Activated T-helper 1 cell treated with anti-CD3 and anti-CD28 coated beads, Interleukin-2, amount 50 U/mL, for 16 hours (primary cell): ENCODE measurements around the gene NAT10.
"Not testable (repeated sequence)": the region's sequence is repeated elsewhere in the genome, so short reads cannot be mapped to it uniquely, and the experiment has no call there.

ENCODE experiments used
- DNase-seq, 2 donors: peaks; one replicate each; pipeline ENCODE4 v3.0.0-alpha.2; 2020; ENCODE audit warnings: low read depth in 1 of 2, low spot score in 1 of 2

The NAT10 gene

DNA sequence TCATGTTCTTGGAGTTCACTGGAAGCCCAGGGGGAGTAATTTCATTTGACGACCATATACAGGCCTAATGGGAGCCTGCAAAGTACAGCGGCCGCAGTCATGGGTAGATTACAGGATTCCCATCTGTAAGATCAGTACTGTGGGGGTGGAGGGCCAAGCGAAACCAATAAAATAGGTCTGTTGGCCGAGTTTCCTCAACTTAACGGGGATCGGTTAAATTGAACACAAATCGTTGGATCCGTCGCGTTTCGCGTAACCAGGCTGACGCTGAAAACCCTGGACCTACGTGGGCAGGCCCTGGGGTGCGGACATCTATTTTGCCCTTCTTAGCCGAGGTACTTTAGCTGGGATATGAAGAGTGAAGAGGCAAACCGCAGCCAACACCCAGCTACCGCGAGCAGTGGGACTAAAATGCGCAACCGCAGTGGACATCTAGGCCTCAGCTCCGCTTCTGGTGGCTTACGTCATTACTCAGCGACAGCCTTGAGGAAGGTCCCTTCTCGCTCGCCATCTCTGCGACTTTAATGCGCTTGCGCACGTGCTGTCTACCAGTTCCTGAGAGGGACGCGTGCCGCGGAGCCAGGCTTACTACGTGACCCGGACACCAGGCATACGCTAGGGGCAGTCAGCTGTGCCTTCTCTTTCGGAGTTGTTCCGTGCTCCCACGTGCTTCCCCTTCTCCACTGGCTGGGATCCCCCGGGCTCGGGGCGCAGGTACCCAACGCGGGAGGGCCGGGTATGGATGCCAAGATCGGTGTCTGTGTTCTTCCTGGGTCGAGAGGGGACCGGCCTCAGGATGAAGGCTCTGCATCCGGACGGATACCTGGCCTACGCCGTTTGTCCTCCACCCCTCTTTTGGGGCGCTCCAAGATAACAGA, at the start of gene NAT10:
TSS of gene NAT10 (plus strand) at position 551 of the 878 bp plus-strand sequence. CDS start 2,597 bp downstream, outside the sequence.
- peak; percentile 95 for DNase-seq

DNA sequence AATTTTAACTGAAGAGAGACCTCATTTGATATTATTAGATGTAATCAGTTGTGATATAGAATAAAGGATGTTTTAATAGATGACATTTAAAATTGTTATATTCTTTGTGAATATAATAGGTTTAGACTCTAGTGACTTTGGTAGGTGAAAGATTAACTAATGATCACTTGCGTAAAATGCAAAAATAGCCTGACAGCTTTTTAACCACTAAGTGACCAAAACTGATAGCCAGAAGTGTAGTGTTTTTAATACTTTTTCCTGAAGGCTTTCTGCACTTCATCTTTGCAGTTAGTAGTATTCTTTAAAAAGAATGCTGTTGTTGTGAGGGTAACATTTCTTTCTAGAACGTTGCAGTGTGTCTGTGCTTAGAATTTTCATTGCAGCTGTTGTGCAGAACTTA, 48.8 kb upstream of the NAT10 start:
- no peak for DNase-seq

DNA sequence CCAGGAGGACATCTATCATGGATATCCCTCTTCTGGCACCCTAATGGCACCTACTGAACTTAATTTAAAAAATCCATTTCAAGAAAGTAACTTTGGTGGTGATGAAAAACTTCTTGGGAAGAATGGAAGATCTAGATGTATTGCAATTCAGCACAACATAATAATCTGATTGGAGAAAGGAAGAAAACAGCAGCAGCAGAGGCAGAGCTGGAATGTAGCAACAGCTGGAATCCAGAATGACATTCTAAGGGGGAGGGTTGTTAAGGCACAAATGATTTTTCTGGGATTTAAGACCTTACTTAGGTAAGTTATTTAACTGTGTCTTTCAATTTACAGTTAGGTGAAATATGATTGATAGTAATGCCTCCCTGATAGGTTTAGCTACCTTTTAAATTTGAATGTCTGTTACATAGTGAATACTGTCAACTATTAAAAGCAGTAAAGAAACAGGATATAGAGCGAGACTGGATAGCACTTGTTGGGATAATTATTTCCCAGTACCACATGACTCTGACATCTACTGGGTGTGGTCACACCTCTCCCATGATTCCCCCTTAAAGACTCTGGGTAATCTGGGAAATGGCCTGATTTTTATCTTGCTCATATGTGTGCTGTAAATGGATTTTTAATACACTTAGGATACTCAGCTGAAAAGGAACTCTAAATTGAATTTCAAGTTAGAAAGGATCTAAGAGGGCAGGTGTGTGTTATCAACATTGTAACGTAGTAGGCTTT, 42.2 kb upstream of the NAT10 start:
- no peak for DNase-seq

DNA sequence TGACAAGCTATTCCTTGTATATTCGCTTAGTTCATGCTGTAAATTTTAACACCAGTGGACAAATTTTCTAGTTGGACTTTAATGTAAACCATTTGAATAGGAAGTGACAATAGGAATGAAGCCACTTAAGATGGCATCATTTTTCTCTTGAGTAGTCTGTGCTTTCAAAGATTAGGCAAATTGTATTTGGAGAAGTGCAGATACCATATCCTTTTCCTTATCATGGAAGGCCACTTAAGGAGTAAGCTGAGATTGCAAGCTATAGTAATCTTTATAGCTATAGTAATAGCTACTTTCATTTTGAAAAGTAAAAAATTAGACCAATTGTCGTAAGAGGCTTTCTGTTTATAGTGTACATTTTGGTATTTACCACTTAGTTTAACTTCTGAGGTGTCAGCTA, 41.1 kb upstream of the NAT10 start:
- DNase-seq: no peak

DNA sequence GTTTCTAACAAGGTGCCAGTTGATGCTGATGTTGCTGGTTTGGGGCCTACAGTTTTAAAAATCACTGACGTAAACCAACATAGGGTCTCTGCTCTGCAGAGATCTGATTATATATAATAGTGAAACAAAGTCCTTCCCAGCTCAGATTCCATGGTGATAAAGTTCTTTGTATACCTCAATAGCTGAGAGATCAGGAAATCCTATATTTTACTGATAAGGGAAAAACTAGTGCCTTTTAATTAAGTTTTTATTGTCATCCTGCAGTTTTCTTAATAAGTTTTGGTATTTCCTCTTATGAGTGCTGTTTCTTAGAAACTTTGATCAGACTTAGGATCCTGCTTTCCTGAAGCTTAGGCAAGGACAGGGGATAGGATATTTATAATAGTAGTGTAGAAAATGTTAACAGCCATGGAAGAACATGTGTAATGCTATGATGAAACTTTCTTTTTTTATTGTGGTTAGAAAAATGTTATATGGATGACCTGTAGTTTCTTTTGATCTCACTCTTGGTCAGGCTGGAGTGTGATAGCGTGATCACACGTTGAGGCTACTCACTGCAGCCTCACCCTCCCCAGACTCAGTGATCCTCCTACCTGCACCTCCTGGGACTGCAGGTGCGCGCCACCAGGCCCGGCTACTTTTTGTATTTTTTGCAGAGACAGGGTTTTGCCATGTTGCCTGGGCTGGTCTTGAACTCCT, 39.8 kb upstream of the NAT10 start:
- no peak for DNase-seq

DNA sequence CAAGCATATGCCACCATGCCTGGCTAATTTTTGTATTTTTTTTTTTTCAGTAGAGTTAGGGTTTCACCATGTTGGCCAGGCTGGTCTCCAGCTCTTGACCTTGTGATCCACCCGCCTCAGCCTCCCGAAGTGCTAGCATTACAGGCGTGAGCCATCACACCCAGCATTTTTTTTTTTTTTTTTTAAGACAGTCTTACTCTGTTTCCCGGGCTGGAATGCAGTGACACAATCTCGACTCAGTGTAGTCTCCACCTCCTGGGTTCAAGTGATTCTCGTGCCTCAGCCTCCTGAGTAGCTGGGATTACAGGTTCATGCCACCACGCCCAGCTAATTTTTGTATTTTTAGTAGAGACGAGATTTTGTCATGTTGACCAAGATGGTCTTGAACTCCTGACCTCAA, 38.7 kb upstream of the NAT10 start:
- DNase-seq: not testable (repeated sequence)

DNA sequence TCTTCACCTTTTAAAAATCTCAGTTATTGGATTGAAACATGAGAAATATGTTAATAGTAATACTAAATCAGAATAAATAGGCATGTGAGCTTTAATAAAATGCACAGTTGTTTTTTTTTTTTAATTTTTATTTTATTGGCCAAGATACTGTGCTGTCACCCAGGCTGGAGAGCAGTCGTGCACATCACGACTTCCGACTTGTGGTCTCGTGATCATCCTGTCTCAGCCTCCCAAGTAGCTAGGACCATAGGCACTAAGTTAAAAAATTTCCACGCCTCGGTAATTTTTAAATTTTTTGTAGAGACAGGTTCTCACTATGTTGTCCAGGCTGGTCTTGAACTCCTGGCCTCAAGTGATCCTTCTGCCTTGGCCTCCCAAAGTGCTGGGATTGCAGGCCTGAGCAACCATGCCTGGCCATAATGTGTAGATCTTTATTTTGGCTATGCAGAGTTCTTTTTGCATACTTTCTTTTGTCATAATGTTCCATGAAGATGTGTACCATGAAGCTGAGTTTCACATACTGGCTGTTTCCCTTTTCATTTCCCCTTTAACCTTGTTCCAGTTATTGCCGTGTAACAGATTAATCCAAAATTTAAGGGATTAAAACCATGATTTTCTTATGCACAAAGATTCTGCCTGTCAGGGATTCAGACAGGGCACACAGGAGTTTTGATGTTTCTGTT, 37.9 kb upstream of the NAT10 start:
- no peak for DNase-seq

DNA sequence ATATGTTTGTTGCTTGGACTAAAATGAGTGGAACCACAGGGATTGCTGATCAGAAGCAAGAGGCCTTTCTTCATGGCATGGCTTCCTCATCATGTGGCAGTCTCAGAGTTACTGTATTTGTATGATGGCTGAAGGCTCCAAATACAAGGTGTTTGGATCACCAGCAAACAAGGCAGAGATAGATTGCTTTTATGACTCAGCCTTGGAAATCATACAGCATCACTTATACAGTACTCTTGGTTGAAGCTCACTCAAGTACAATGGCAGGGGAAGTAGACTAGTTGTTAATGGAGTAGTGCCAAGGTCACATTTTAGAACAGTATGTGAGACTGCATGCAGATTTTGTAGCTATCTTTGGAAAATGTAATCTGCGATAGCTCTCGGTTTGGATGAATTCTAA, 37.3 kb upstream of the NAT10 start:
- DNase-seq: no peak

DNA sequence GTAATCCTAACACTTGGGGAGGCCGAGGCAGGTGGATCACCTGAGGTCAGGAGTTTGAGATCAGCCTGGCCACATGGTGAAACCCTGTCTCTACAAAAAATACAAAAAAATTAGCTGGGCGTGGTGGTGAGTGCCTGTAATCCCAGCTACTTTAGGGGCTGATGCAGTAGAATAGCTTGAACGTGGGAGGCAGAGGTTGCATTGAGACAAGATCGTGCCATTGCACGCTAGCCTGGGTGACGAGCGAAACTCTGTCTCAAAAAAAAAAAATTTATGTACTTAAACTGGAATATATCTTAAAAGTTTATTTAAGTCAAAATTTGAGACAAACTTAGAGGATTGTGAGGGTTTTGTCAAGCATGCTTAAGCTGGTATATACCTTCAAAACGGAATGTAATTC, 34.1 kb upstream of the NAT10 start:
- DNase-seq: not testable (repeated sequence)

DNA sequence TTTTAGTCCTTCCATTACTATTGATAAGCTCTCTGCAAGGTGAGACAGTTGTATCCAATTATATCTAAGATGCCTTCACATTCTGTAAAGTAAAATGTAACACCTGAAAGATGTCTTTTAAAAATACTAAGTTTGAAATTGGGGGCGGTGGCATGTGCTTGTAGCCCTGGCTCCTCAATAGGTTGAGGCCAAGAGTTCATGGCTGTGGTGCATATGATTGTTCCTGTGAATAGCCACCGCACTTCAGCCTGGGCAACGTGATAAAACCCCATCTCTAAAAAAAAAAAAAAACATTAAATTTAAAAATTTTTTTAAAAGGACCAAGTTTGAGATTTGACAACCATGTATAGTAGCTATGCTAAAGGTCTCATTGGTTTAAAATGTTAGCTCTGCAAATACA, 33.4 kb upstream of the NAT10 start:
- DNase-seq: no peak

DNA sequence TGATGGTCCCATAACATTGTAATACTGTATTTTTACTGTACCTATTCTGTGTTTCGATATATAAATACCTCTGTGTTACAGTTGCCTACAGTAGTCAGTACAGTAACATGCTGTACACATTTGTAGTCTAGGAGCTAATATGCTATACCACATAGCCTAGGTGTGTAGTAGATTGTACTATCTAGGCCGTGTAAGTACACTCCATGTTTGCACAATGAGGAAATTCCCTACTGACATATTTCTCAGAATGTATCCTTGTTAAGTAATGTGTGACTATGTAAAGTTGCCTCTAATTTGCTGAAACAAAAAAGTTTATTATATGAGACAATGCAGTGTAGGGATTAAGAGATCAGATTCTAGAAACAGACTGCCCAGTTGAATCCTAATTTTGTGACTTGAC, 32.6 kb upstream of the NAT10 start:
- DNase-seq: no peak

DNA sequence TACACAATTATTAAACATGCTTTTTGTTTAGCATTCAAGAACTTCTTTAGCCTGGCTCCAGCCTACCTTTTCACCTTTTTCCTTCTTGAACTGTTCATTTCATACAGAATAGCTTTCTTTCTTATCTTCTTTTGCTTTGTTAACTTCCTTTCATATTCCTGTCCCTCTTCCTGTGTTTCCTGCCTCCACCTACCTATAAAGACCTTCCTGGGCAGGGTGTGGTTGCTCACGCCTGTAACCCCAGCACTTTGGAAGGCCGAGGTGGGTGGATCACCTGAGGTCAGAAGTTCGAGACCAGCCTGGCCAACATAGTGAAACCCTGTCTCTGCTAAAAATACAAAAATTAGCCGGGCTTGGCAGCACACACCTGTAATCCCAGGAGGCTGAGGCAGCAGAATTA, 31.0 kb upstream of the NAT10 start:
- no peak for DNase-seq

DNA sequence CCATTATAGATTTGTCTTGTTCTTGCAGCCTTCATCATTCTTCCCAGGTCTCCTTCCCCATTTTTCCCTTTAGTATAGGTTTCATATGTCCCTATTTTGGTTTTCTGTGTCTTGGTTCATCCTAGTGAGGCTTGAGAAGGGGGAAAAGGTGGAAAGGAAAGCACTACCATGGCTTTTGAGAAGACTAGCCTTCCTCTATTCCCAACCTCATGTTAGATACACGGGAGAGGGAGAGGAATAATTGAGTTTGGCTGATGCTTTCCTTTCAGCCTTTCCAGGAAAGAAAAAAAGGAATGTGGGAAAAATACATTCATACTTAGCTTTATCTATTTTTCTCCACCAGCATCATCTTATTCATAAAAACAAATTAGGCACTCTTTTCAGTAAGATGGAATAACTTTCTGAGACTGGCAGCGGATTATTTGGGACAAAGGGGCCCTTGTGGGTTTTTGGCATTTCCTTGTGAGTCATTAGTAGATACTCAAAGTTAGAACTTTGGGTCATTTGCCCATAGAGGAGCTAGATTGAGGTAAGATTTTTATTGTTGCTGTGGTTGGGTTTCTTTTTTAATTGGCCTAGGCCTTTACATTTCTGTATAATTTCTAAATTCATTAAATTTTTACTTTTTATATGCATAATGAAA, 30.1 kb upstream of the NAT10 start:
- DNase-seq: no peak

DNA sequence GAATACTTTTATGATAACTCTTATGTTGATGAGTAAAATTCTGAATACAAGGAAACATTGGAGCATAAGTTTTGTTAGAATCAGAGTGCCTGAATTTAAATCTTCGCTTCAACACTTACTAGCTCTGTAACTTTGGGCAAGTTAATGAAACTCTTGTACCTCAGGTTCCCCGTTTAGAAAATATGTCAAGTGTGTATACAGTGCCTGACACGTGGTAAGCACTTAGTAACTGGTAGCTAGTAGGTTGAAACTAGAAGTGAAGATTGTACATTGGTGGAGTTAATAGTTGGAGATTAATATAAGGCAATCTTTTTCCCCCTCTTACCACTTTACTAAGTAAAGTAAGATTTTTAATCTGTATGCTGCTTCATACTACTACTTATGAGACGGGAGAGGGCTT, 24.8 kb upstream of the NAT10 start:
- DNase-seq: no peak

DNA sequence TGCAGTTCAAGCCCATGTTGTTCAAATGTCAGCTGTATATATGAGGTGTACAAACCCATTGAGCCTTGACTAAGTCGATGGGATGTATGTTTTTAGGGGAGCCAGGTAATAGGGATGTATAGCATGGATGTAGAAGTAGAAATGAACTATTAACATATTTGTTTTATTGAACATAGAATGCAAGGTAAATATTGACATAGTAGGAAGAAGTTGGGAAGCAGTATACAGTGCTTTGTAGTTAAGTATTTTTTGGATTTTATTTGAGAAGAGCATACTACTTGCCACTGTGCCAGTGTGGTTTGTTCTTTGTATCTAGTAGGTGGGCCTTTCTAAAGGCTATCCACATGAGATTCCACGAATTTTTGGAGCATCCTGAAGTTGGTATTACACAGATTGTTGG, 20.8 kb upstream of the NAT10 start:
- no peak for DNase-seq

DNA sequence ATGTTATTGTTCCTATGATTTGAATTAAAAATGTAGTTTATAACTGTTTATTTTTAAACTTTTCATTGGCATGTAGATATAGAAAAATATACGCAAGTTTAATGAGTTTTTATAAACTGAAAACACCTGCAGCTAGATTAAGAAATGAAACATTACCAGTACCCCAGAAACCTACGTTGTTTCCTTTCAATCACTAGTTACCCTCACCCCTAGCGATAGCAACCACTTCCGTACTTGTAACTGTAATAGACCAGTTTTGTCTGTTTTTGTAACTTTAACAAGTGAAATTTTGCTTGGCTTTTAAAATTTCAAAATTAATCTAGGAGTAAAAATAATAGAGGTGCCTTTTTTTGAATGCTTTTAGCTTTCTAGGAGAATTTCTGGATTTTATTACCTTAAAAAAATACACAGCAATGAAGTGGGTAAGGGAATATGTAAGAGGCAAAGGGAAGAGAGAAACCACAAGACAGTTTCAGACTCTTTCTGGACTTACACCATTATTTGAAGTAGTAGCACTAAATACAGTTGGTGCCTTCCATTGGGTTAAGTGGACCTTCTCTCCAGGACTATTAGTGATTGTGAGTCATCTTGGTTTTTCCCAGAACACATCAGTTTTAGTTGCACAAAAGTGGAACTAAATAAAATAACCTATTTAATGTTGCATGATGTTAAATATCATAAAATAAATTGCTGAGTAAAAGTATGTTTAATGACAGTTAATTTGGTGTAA, 18.7 kb upstream of the NAT10 start:
- DNase-seq: no peak

DNA sequence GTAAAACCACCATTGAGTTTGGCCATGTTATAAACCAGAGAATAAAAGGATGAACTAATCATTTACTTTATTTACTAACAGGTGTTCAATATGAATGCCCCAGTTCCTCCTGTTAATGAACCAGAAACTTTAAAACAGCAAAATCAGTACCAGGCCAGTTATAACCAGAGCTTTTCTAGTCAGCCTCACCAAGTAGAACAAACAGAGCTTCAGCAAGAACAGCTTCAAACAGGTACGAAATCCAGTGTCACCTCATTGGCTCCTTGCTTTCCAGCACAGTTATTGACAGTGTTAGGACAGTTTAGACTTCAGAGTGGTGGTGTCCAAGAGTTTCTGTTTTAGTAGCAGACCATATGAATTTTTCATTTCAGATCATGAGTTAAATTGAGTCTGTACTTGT, 13.6 kb upstream of the NAT10 start:
- DNase-seq: no peak

DNA sequence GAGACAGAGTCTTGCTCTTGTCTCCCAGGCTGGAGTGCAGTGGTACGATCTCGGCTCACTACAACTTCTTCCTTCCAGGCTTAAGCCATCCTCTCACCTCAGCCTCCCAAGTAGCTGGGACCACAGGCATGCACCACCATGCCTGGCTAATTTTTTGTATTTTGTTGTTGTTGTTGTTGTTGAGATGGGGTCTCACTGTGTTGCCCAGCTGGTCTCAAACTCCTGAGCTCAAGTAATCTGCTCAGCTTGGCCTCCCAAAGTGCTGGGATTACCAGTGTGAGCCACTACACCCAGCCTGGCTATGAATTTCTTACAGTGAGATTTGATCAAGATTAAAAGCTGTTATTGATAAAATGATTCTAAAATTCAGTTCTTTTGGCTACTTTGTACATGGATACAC, 10.5 kb upstream of the NAT10 start:
- DNase-seq: not testable (repeated sequence)

DNA sequence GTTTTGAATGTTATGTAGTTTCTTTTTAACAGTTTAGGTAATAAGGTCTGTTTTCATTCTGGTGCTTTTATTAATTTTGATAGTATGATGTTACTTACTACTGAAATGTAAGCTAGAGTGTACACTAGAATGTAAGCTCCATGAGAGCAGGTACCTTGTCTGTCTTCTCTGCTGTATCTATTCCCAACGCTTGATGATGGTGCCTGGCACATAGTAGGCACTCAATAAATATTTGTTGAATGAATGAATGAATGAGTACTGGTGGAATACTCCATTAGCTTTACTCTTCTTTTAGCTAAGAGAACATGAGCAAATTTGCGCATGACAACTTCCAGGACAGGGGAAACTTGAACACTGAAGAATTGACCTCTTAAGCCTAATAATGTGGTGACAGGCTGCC, 6.6 kb upstream of the NAT10 start:
- DNase-seq: no peak

DNA sequence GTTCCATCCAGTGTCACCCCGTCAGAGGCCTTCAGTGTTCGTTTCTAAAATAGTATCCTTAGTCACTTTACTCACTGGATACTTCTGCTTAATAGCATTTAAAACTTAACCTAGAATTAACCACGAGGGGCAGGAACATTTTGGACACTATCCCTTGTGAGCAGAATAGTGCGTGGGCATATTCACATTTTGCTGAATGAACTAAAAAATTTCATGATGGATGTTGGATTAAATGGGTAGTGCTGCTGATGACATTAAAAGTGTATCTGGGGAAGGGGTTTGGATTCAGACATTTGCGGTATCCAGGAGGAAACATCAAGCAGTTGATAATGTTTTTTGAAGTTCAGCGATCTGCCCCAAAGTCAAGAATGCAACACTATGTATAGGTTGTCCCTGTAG, 750 bp upstream of the NAT10 start:
- no peak for DNase-seq
